ENCODE measurements around the gene CDPF1. TPM values are rescaled to one million over a fixed set of nuclear protein-coding genes. Genes with fewer than 3 reads are reported as not detected.

Gene CDPF1
- total and polyA plus RNA-seq, 9 donors: 4.3 to 20.8 (median 11.5) TPM

DNA sequence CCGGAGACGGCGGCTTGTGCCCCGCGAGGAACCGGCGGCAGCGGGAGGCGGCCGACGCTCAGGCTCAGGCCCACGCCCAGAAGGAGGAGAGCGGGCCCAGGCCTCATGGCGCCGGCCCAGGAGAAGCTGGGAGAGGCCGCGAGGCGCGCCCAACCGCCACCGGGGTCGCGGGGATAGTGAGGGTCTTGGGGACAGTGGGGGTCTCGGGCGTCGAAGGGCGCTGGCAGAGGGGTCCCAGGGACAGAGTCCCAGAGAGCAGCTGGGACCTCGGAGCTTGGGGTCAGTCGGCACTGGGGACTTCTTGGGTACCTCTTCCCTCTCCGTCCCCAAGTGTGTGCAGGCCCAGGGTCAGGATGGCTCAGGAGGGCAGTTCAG is 13.1 kb upstream of the CDPF1 start, which contains the start of gene PKDREJ:
Gene PKDREJ (minus strand): TSS at position 128 of the 375 bp plus-strand sequence. CDS start 21 bp downstream, at position 107.
- TF ChIP-seq POLR2A (IDR thresholded peaks at IDR 0.05): no peak
- no peak for TF ChIP-seq EP300 (IDR thresholded peaks at IDR 0.05)
- TF ChIP-seq, protein P1, sequence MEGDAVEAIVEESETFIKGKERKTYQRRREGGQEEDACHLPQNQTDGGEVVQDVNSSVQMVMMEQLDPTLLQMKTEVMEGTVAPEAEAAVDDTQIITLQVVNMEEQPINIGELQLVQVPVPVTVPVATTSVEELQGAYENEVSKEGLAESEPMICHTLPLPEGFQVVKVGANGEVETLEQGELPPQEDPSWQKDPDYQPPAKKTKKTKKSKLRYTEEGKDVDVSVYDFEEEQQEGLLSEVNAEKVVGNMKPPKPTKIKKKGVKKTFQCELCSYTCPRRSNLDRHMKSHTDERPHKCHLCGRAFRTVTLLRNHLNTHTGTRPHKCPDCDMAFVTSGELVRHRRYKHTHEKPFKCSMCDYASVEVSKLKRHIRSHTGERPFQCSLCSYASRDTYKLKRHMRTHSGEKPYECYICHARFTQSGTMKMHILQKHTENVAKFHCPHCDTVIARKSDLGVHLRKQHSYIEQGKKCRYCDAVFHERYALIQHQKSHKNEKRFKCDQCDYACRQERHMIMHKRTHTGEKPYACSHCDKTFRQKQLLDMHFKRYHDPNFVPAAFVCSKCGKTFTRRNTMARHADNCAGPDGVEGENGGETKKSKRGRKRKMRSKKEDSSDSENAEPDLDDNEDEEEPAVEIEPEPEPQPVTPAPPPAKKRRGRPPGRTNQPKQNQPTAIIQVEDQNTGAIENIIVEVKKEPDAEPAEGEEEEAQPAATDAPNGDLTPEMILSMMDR (IDR thresholded peaks at IDR 0.05): no peak
- Histone ChIP-seq H3K9me3 (no peaks in the 10 kb centered on the region), H3K36me3 (no peaks in the 10 kb centered on the region), H3K27ac (no peak within 1 kb of the TSS), H3K4me3 (peak within 1 kb of the TSS; percentile 20), H3K27me3 (no peaks in the 10 kb centered on the region), H3K4me1 (ENCODE audit: insufficient read depth) (peaks cover 13% of the 10 kb centered on the region)
- WGBS, 3 donors: 37 to 41% (median 38%) methylated on average over 27 to 30 of the region's 30 CpGs
- intact Hi-C loops (cut with DNase I): loop anchor here in 1 of 4 donors (10.0 kb wide), 1 partner anchor 138 kb away; no protein-coding TSS in a partner anchor
- peak in 2 of 5 donors; percentile 40 to 45 for DNase-seq

DNA sequence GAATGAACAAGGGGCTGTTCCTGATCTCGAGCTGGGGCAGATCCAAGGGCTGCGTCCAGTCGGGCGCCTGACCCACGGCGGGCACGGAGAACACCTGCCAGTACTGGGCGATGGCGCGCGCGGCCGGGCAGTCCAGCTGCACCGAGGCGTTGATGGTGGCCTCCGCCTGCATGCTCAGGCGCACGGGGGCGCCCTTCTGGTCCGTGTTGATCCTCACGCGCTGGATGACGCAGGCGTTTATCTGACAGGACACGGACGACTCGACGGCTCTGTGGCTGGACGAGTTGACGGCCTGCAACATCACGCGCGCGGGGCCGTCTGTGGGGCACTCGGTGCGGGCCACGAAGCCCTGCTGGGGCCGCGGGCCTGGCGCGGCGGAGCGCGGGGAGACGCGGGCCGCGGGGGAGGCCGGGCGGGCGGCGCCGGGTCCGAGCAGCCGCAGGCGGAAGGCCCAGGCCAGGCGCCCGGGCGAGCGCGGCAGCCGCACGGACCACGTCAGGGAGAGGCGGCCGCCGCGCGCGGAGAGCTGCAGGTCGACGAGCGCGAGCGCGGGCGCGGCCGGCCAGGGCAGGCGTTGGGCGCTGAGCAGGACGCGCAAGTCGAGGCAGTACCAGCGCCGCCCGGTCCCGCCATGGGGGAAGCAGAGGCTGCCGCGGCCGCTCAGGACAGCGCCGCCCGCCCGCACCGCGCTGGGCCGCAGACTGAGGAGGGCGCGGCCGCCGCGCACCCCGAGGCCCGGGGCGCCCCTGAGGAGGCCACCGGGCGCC is 12.5 kb upstream of the CDPF1 start:
- intact Hi-C loops (cut with DNase I): loop anchor here in 1 of 4 donors (10.0 kb wide), 1 partner anchor 138 kb away; no protein-coding TSS in a partner anchor
- Histone ChIP-seq H3K4me3 (peak overlapping the region; percentile 20), H3K27me3 (no peaks in the 10 kb centered on the region), H3K27ac (no peak overlapping the region), H3K9me3 (no peaks in the 10 kb centered on the region), H3K36me3 (no peaks in the 10 kb centered on the region), H3K4me1 (ENCODE audit: insufficient read depth) (peaks cover 13% of the 10 kb centered on the region)
- TF ChIP-seq, protein P1 (IDR thresholded peaks at IDR 0.05): peak in 1 of 3 donors; percentile 32
- TF ChIP-seq POLR2A (IDR thresholded peaks at IDR 0.05): no peak
- peak; percentile 49 to 79 (median 65) for DNase-seq
- WGBS, 3 donors: 7 to 14% (median 13%) methylated on average over 29 to 109 of the region's 109 CpGs

DNA sequence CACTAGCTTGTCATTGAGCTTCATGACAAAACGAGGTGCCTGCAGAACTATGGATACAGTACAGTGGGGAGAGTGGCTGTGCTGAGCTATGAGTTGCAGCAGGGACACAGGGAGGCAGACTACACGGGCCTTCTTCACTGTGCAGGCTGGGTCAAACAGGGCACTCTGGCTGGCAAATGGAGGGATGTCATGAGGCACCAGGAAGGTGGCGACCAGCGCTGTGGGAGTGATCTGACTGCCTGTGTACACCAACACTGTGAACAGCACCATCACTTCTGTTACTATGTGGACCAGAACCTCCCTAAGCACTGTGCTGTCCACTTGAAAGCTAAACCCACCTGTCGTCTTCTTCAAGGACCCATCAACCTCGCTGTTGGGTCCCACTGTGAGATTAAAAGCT is 9.9 kb upstream of the CDPF1 start:
- TF ChIP-seq, protein P1 (IDR thresholded peaks at IDR 0.05): no peak
- TF ChIP-seq EP300 (IDR thresholded peaks at IDR 0.05) (no peak), POLR2A (IDR thresholded peaks at IDR 0.05) (no peak)
- Histone ChIP-seq H3K9me3 (no peaks in the 10 kb centered on the region), H3K36me3 (no peaks in the 10 kb centered on the region), H3K4me3 (no peak overlapping the region), H3K27ac (no peak overlapping the region), H3K27me3 (no peaks in the 10 kb centered on the region), H3K4me1 (ENCODE audit: insufficient read depth) (peaks cover 8% of the 10 kb centered on the region)
- intact Hi-C loops (cut with DNase I): loop anchor here in 1 of 4 donors (10.0 kb wide), 1 partner anchor 135 kb away; no protein-coding TSS in a partner anchor
- WGBS, 3 donors: 82 to 86% (median 86%) methylated on average over 6 of the region's 6 CpGs
- peak in 1 of 5 donors; percentile 7 for DNase-seq

DNA sequence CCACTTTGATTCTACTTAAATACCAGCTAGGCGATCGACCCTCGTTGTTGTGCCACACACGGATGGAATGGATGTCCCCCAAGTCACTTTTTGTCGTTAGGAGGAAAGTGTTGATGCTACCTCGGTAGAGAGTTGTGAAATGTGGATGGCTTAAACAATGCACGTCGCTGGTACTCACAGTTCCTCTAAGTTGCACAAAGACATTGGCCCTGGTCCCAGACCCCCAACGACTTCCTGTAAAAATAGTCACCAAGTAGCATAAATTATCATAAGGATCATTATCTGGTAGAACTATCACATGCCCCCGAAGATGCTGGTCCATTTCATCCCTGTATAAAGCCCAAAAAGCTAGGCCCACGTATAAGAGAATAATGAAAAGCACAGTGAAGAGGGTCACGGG is 9.3 kb upstream of the CDPF1 start:
- DNase-seq: no peak
- 85 to 88% (median 88%) methylated on average over 12 of the region's 12 CpGs for WGBS, 3 donors
- Histone ChIP-seq H3K27me3 (no peaks in the 10 kb centered on the region), H3K4me3 (no peak overlapping the region), H3K27ac (no peak overlapping the region), H3K4me1 (ENCODE audit: insufficient read depth) (peaks cover 8% of the 10 kb centered on the region), H3K9me3 (no peaks in the 10 kb centered on the region), H3K36me3 (no peaks in the 10 kb centered on the region)
- no peak for TF ChIP-seq EP300 (IDR thresholded peaks at IDR 0.05)
- TF ChIP-seq, protein P1 (IDR thresholded peaks at IDR 0.05): no peak
- TF ChIP-seq POLR2A (IDR thresholded peaks at IDR 0.05): no peak
- intact Hi-C loops (cut with DNase I): loop anchor here in 1 of 4 donors (2.0 kb wide), 1 partner anchor 45 kb away; no protein-coding TSS in a partner anchor
